T47D (cell line): ENCODE results near the gene MAP2K5.
A peak's percentile ranks its signal among the peaks of the same experiment; 100 is the strongest.

Experiments used
- DNase-seq, 2 experiments: peaks; one replicate each; pipeline versions ENCODE4 v3.0.0 to v3.0.0-alpha.2; 2011 to 2012; ENCODE audit warnings: low read depth in 1 of 2, low spot score in 1 of 2
- JUND ChIP-seq: IDR thresholded peaks from 2 replicates; pipeline ENCODE4 v1.6.1; 2012; ENCODE audit warnings: low read depth
- in situ Hi-C: cut with HindIII; loops from 2 replicates; pipeline ENCODE4 v1.10.0; 2016; ENCODE audit warnings: low sequenced_read_pairs, low pct_unique_long_range_greater_than_20kb

MAP2K5 gene

GRCh38 chr15:67833710-67834511 lies 291.4 kb downstream of the MAP2K5 start:
- DNase-seq, result peak; percentile 49 to 68
- no peak for TF ChIP-seq JUND
- in situ Hi-C loops, result no loop called here

GRCh38 chr15:67834581-67835296 lies 292.2 kb downstream of the MAP2K5 start:
- TF ChIP-seq JUND, result no peak
- in situ Hi-C loops, result no loop called here
- DNase-seq, result peak in 1 of 2 experiments; percentile 29

- TF ChIP-seq JUND, result no peak
- DNase-seq, result no peak
- in situ Hi-C loops, result no loop called here
Observed at GRCh38 chr15:67835297-67836133, 293.0 kb downstream of the MAP2K5 start.

- DNase-seq, result no peak
- no peak for TF ChIP-seq JUND
- in situ Hi-C loops, result no loop called here
Observed at GRCh38 chr15:67836134-67836455, 293.6 kb downstream of the MAP2K5 start.

GRCh38 chr15:67836477-67836876 lies 294.0 kb downstream of the MAP2K5 start:
- in situ Hi-C loops, result no loop called here
- TF ChIP-seq JUND, result no peak
- peak; percentile 41 to 77 for DNase-seq

- in situ Hi-C loops, result no loop called here
- TF ChIP-seq JUND, result no peak
- DNase-seq, result no peak
Observed at GRCh38 chr15:67836955-67837354, 294.5 kb downstream of the MAP2K5 start.

GRCh38 chr15:67838789-67839332 lies 296.4 kb downstream of the MAP2K5 start:
- peak; percentile 74 to 79 for DNase-seq
- no peak for TF ChIP-seq JUND
- in situ Hi-C loops, result no loop called here

- TF ChIP-seq JUND, result no peak
- in situ Hi-C loops, result no loop called here
- peak in 1 of 2 experiments; percentile 39 for DNase-seq
Observed at GRCh38 chr15:67839499-67839928, 297.0 kb downstream of the MAP2K5 start.

- no peak for TF ChIP-seq JUND
- in situ Hi-C loops, result no loop called here
- peak; percentile 85 to 94 for DNase-seq
Observed at GRCh38 chr15:67839929-67840748, 297.6 kb downstream of the MAP2K5 start, which contains the start of gene RNU6-1. Gene RNU6-1 (minus strand): TSS chr15:67840045.

- in situ Hi-C loops, result no loop called here
- no peak for TF ChIP-seq JUND
- no peak for DNase-seq
Observed at GRCh38 chr15:67840749-67841512, 298.4 kb downstream of the MAP2K5 start.

- in situ Hi-C loops, result no loop called here
- DNase-seq, result no peak
- no peak for TF ChIP-seq JUND
Observed at GRCh38 chr15:67841513-67841762, 298.9 kb downstream of the MAP2K5 start.
